K562 treated with DMSO at 1 percent for 48 hours (cell line): Measurements from ENCODE around the gene FGF6. TPM values are rescaled to one million over a fixed set of nuclear protein-coding genes. Genes with fewer than 3 reads are reported as not detected.

ENCODE experiments used
- total RNA-seq: library from RNA; unstranded; fragments of 300-600 nt; gene quantifications from 2 replicates; pipeline ENCODE4 v1.2.3, GENCODE V29; 2022; ENCODE audit warnings: low replicate concordance; ENCODE audit errors: extremely low read depth

The FGF6 gene
- not detected in 2 replicates for total RNA-seq

GRCh38 chr12:4445156-4446101 is at the start of gene FGF6:
Gene FGF6 (minus strand): TSS chr12:4445815. CDS start chr12:4445570, 245 bp downstream.

Other genes with a start within 250 kb of the FGF6 start
- gene CCND2, start 172.1 kb downstream of the FGF6 start, total RNA-seq = not detected in 2 replicates
- not detected in 2 replicates for gene TIGAR, start 124.6 kb downstream of the FGF6 start, total RNA-seq
- not detected in 2 replicates for gene FGF23, start 66.1 kb downstream of the FGF6 start, total RNA-seq
- not detected in 2 replicates for gene RAD51AP1, start 93.1 kb upstream of the FGF6 start, total RNA-seq
- gene DYRK4, start 116.4 kb upstream of the FGF6 start, total RNA-seq = not detected in 2 replicates
- gene AKAP3, start 203.2 kb upstream of the FGF6 start, total RNA-seq = not detected in 2 replicates
- gene NDUFA9, start 203.3 kb upstream of the FGF6 start, total RNA-seq = not detected in 2 replicates